HG02852 (cell line): ENCODE results near the gene GALK1.
A peak's percentile ranks its signal among the peaks of the same experiment; 100 is the strongest.
"Not testable (repeated sequence)": the region's sequence is repeated elsewhere in the genome, so short reads cannot be mapped to it uniquely, and the experiment has no call there.

Source experiments
- ATAC-seq: cut with Tn5 transposase; IDR thresholded peaks from one replicate; pipeline ENCODE4 v1.9.1; 2021; ENCODE audit warnings: mild to moderate bottlenecking, moderate library complexity; ENCODE audit not compliant: unreplicated experiment

GALK1 gene

GRCh38 chr17:75764711-75765421 lies at the start of gene GALK1:
Gene GALK1, minus strand, starts transcription at chr17:75765192. Its CDS starts 56 bp downstream, at chr17:75765136.
- peak; percentile 77 for ATAC-seq

GRCh38 chr17:75814021-75814395 lies 49.0 kb upstream of the GALK1 start:
- ATAC-seq, result no peak

- no peak for ATAC-seq
Measured at GRCh38 chr17:75813081-75814020, 48.4 kb upstream of the GALK1 start.

- ATAC-seq, result no peak
Measured at GRCh38 chr17:75812096-75813013, 47.4 kb upstream of the GALK1 start.

GRCh38 chr17:75811174-75811573 lies 46.2 kb upstream of the GALK1 start:
- no peak for ATAC-seq

GRCh38 chr17:75810756-75811155 lies 45.8 kb upstream of the GALK1 start:
- not testable (repeated sequence) for ATAC-seq

GRCh38 chr17:75810216-75810615 lies 45.2 kb upstream of the GALK1 start:
- ATAC-seq, result no peak

- ATAC-seq, result no peak
Measured at GRCh38 chr17:75809631-75810111, 44.7 kb upstream of the GALK1 start.

GRCh38 chr17:75808905-75809621 lies 44.1 kb upstream of the GALK1 start:
- no peak for ATAC-seq

- ATAC-seq, result no peak
Measured at GRCh38 chr17:75808549-75808904, 43.5 kb upstream of the GALK1 start.

GRCh38 chr17:75807861-75808260 lies 42.9 kb upstream of the GALK1 start:
- no peak for ATAC-seq

- ATAC-seq, result no peak
Measured at GRCh38 chr17:75806822-75807500, 42.0 kb upstream of the GALK1 start.

GRCh38 chr17:75803883-75804282 lies 38.9 kb upstream of the GALK1 start:
- ATAC-seq, result no peak

GRCh38 chr17:75799402-75799801 lies 34.4 kb upstream of the GALK1 start:
- ATAC-seq, result no peak

- ATAC-seq, result no peak
Measured at GRCh38 chr17:75795820-75796607, 31.0 kb upstream of the GALK1 start.

GRCh38 chr17:75793460-75793859 lies 28.5 kb upstream of the GALK1 start:
- ATAC-seq, result no peak

- no peak for ATAC-seq
Measured at GRCh38 chr17:75791254-75791653, 26.3 kb upstream of the GALK1 start.

- ATAC-seq, result peak; percentile 63
Measured at GRCh38 chr17:75785016-75785890, 20.3 kb upstream of the GALK1 start.
